Activated T-cell treated with anti-CD3 and anti-CD28 coated beads for 48 hours (primary cell): ENCODE data around the gene INTS11.
A peak's percentile ranks its signal among the peaks of the same experiment; 100 is the strongest.

Experiments
- DNase-seq: peaks from one replicate; pipeline ENCODE4 v3.0.0-alpha.2; 2020; ENCODE audit warnings: low read depth

The INTS11 gene

GRCh38 chr1:1343811-1344421 lies 19.5 kb upstream of the INTS11 start:
- DNase-seq: no peak

DNA sequence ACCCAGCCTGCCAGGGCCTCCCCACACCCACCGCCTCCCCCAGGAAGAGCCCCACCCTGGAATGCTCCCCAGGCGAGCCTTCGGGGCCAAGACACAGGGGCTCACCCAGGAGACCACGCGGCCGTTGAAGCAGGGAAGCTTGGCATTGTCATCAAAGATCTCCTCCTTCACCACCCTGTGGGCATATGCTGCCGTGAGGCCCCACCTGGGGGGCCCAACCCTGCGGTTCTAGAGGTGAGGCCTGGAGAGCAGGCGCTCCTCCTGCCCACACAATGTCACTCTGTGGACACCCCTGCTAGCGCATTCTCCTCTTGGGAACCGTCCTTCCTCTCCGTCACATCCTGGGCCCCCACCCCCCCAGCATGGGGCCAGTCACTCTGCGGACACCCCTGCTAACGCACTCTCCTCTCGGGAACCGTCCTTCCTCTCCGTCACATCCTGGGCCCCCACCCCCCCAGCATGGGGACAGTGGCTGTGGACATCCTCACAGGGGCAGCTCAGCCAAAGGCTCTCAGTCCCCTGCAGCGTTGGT lies 18.2 kb upstream of the INTS11 start:
- no peak for DNase-seq

DNA sequence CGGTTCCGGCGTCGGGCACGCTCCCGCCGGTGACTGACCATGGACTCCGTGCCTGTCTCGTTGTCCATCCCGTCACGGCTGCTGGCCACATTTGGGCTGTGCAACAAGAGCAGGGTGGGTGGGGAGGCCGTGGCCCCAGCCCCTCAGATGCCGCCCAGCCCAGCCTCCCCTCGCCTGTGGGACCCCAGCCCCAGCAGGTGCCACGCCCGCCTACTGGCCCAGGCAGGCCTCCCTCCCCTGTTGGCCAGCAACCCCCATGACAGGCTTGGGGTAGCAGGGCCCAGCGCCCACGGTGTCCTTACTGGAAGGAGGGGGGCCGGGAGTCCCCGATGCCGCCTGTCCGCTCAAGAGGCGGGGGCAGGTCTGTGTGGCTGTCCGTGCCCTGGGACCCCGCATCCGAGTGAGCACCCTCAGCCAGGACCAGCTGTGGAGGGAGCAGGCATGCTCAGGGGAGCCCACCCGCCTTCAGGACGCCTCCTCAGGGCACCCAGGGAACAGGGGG lies 17.7 kb upstream of the INTS11 start:
- no peak for DNase-seq

DNA sequence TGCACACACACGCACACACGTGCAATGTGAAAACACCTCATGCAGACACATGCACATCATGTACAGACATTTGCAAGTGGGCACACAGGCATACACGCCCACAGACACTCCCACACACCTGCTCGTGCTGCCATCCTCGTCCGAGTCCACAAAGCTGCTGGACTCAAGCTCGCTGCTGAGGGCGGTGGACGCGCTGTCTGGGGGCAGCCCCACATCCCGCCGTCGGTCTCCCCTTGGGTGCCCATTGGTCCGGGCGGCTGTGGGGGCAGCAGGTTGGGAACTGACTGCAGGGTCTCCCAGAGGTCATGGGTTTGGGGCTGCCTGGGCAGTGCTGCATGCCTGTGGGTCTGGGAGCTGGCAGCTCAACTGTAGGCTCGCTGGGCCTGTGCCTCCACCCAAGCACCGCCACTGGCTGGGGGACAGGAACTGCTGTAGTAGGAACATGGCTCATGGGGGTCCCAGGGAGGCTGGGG lies 17.1 kb upstream of the INTS11 start:
- DNase-seq: no peak

GRCh38 chr1:1340791-1341548 lies 16.5 kb upstream of the INTS11 start:
- no peak for DNase-seq

GRCh38 chr1:1340185-1340584 lies 15.7 kb upstream of the INTS11 start:
- DNase-seq: no peak

- no peak for DNase-seq
These were observed 13.8 kb upstream of the INTS11 start for GRCh38 chr1:1338278-1338677.

DNA sequence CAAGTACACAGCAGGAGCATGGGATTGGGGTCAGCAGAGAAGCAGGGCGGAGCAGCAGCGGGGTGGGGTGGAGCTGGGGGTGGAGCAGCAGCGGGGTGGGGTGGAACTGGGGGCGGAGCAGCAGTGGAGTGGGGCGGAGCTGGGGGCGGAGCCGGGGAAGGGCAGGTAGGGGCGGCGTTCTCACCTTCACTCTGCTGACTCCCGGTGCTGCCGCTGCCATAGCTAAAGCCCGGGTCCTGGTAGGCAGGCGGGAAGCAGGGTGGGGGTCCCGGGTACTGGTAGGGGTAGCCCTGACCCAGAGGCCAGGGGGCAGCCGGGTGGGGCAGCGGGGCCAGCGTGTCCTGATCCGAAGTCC lies 13.3 kb upstream of the INTS11 start:
- DNase-seq: peak; percentile 43

DNA sequence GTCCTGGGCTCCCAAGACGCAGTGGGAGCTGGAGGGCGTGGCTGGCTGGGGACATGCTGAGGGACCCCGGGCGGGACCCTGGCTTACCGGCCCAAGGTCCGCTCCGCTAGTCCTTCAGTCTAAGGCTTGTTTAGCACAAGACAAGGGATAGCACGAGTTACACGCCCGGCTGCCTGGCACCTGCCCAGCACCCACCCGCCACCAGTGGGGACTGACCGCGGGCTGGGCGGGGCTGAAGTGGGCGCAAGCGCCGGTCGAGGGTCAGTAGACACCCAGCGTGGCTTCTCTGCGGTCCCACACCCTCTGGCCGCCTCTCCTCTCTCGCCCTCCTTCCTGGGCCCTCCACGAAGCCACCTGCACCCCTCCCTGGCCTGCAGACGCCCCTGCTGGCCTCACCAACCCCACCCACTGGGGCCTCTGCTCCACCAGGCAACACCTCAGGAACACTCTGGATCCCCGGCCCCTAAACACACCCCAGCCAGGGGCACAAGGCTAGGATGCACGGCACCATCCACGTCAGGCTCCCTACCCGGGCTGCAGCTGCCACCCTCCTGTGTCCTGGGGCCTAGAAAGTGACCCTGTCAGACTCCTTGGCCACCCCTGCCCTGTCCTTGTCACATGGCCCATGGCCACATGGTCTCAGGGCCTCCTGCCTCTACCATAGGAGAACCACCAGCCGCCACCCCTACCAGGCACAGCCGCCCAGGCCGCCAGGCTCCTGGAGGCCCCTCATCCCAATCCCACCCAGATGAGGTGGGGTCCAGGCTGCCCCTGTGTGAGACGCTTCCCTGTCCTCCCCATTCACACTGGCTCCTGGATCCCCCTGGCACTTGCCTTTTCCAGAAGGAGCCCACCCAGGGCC lies 12.7 kb upstream of the INTS11 start:
- no peak for DNase-seq

DNA sequence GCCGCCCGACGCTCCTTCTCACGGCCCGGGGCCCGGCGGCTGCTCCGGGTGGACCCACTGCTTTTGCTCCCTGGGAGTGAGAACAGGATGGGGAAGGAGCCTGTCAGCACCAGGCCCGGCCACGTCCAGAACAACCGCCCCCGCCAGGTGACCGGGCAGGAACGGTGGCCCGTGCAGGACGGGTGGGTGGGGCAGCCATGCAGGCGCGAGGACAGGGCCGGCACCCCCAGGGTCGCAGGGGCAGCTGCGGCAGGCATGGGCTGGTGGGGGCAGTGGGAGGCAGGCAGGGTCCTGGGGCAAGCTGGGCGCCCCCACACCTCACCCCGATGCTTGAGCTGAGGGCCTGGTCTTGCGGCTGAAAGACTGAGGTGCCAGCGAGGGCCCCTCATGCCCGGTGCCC lies 12.0 kb upstream of the INTS11 start:
- DNase-seq: no peak

GRCh38 chr1:1335792-1336248 lies 11.4 kb upstream of the INTS11 start:
- no peak for DNase-seq

DNA sequence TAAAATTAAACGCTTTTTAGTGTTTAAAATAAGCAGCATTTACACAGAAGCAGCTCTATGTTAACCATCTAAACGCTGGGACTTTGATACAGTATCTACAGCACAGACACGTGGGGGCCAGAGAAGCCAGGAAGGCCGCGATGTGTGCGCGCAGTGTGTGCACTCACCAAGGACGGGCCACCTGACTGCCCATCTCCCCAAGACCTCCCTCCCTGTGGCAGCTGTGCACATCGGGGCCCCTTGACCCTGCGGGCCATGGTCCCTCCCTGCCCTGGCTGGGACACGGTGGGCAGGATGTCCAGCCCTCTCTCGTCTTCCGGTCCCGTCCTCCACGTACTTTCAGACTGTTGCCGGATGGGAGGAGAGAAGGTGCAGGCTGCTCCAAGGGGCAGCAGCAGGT lies 10.8 kb upstream of the INTS11 start:
- DNase-seq: no peak

DNA sequence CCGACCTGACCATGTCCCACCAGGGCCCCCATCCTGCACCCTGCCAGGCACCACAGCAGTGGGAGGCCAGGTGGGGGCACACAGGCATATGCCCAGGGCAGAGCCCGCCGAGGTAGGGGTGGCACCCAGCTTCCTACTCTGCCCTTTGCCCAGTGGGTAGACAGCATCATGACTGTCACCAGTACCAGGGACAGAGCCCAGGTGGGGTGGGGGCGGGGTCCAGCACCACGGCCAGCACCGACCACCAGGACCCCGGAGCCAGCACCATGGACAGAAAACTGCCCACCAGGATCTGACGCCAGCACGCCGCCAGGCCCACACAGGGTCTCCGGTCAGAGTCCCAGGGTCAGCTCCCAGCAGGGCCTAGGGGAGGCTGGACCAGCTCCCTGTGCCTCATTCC lies 10.4 kb upstream of the INTS11 start:
- DNase-seq: no peak

- DNase-seq: no peak
These were observed 9.2 kb upstream of the INTS11 start for GRCh38 chr1:1333551-1334241.

- no peak for DNase-seq
These were observed 8.5 kb upstream of the INTS11 start for GRCh38 chr1:1332774-1333480.

DNA sequence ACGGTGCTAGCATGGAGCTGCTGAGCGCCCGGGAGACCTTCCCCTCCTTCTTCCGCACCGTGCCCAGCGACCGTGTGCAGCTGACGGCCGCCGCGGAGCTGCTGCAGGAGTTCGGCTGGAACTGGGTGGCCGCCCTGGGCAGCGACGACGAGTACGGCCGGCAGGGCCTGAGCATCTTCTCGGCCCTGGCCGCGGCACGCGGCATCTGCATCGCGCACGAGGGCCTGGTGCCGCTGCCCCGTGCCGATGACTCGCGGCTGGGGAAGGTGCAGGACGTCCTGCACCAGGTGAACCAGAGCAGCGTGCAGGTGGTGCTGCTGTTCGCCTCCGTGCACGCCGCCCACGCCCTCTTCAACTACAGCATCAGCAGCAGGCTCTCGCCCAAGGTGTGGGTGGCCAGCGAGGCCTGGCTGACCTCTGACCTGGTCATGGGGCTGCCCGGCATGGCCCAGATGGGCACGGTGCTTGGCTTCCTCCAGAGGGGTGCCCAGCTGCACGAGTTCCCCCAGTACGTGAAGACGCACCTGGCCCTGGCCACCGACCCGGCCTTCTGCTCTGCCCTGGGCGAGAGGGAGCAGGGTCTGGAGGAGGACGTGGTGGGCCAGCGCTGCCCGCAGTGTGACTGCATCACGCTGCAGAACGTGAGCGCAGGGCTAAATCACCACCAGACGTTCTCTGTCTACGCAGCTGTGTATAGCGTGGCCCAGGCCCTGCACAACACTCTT lies 7.7 kb upstream of the INTS11 start:
- no peak for DNase-seq

DNA sequence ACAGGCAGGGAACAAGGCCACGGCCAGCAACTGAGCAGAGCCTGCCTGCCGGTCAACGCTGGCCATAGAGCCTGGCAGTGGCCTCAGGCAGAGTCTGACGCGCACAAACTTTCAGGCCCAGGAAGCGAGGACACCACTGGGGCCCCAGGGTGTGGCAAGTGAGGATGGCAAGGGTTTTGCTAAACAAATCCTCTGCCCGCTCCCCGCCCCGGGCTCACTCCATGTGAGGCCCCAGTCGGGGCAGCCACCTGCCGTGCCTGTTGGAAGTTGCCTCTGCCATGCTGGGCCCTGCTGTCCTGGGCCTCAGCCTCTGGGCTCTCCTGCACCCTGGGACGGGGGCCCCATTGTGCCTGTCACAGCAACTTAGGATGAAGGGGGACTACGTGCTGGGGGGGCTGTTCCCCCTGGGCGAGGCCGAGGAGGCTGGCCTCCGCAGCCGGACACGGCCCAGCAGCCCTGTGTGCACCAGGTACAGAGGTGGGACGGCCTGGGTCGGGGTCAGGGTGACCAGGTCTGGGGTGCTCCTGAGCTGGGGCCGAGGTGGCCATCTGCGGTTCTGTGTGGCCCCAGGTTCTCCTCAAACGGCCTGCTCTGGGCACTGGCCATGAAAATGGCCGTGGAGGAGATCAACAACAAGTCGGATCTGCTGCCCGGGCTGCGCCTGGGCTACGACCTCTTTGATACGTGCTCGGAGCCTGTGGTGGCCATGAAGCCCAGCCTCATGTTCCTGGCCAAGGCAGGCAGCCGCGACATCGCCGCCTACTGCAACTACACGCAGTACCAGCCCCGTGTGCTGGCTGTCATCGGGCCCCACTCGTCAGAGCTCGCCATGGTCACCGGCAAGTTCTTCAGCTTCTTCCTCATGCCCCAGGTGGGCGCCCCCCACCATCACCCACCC lies 6.9 kb upstream of the INTS11 start, which contains the start of gene TAS1R3:
TAS1R3 (plus strand) TSS at position 213 of the 898 bp plus-strand sequence; CDS start at position 279, 66 bp downstream.
- DNase-seq: no peak

GRCh38 chr1:1330366-1331067 lies 6.1 kb upstream of the INTS11 start:
- no peak for DNase-seq
